HUDEP-2 (cell line): ENCODE measurements around the gene IQCC.
A peak's percentile ranks its signal among the peaks of the same experiment; 100 is the strongest.
"Not testable (repeated sequence)": the region's sequence is repeated elsewhere in the genome, so short reads cannot be mapped to it uniquely, and the experiment has no call there.

ENCODE experiments used
- DNase-seq, 76 experiments: peaks; one replicate each; lab custom pipeline; 2025; ENCODE audit not compliant: unreplicated experiment in 76 of 76; lab: John Stamatoyannopoulos, UW

The IQCC gene

GRCh38 chr1:32205401-32206370, at the start of gene IQCC:
TSS of gene IQCC (plus strand) at chr1:32205671. CDS start at chr1:32205682, 11 bp downstream.
- DNase-seq: peak in 68 of 76 experiments; percentile 36 to 85 (median 69)

- no peak for DNase-seq
Observed at GRCh38 chr1:32159189-32159588, 46.3 kb upstream of the IQCC start.

GRCh38 chr1:32163405-32163804, 42.1 kb upstream of the IQCC start:
- DNase-seq: no peak

GRCh38 chr1:32165633-32166032, 39.8 kb upstream of the IQCC start:
- DNase-seq: not testable (repeated sequence)

GRCh38 chr1:32170991-32171390, 34.5 kb upstream of the IQCC start:
- no peak for DNase-seq

GRCh38 chr1:32172621-32173245, 32.7 kb upstream of the IQCC start:
- DNase-seq: no peak

GRCh38 chr1:32178380-32179192, 26.9 kb upstream of the IQCC start:
- DNase-seq: no peak

GRCh38 chr1:32179193-32179442, 26.4 kb upstream of the IQCC start:
- DNase-seq: no peak

GRCh38 chr1:32179443-32180185, 25.9 kb upstream of the IQCC start, which contains the start of gene TXLNA:
TSS of gene TXLNA (plus strand) at chr1:32179675. CDS start at chr1:32180346, 671 bp downstream.
- peak in 74 of 76 experiments; percentile 27 to 93 (median 86) for DNase-seq

GRCh38 chr1:32180186-32181060, 25.0 kb upstream of the IQCC start:
- peak in 34 of 76 experiments; percentile 4 to 56 (median 30) for DNase-seq

- DNase-seq: no peak
Observed at GRCh38 chr1:32181065-32181464, 24.4 kb upstream of the IQCC start.

- no peak for DNase-seq
Observed at GRCh38 chr1:32181563-32181962, 23.9 kb upstream of the IQCC start.

GRCh38 chr1:32182060-32182459, 23.4 kb upstream of the IQCC start:
- no peak for DNase-seq

- peak in 1 of 76 experiments; percentile 16 for DNase-seq
Observed at GRCh38 chr1:32184650-32185049, 20.8 kb upstream of the IQCC start.

- no peak for DNase-seq
Observed at GRCh38 chr1:32186077-32186476, 19.4 kb upstream of the IQCC start.

- DNase-seq: no peak
Observed at GRCh38 chr1:32186491-32186890, 19.0 kb upstream of the IQCC start.

- no peak for DNase-seq
Observed at GRCh38 chr1:32187850-32188249, 17.6 kb upstream of the IQCC start.

- no peak for DNase-seq
Observed at GRCh38 chr1:32192220-32192948, 13.1 kb upstream of the IQCC start.

GRCh38 chr1:32194984-32195383, 10.5 kb upstream of the IQCC start:
- DNase-seq: no peak
